ENCODE data around the gene STX1B.
"Not testable (repeated sequence)": the region's sequence is repeated elsewhere in the genome, so short reads cannot be mapped to it uniquely, and the experiment has no call there.

Gene STX1B

DNA sequence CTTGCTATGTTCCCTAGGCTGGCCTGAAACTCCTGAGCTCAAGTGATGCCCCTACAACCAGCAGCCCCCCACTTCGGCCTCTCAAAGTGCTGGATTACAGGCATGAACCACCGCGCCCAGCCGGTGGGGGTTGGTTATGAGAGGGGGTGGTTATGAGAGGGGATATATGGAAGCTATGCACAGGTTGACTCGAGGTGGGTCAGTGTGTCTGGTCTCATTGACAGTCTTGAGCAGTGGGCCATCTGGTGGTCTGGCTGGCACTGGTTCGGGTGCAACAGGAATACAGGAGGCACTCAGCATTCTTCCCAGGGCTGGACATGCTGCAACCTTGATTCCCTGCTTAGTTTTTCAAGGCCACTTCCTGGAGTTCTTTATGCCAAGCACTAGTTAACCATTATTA lies 5.6 kb upstream of the STX1B start:
- in situ Hi-C loops (cut with MboI; ENCODE audit: low sequenced_read_pairs), result no loop called here

GRCh38 chr16:31013292-31013691 lies 2.9 kb upstream of the STX1B start:
- in situ Hi-C loops (cut with MboI; ENCODE audit: low sequenced_read_pairs), result not testable (repeated sequence)

GRCh38 chr16:31011815-31012214 lies 1.4 kb upstream of the STX1B start:
- in situ Hi-C loops (cut with MboI; ENCODE audit: low sequenced_read_pairs), result not testable (repeated sequence)

DNA sequence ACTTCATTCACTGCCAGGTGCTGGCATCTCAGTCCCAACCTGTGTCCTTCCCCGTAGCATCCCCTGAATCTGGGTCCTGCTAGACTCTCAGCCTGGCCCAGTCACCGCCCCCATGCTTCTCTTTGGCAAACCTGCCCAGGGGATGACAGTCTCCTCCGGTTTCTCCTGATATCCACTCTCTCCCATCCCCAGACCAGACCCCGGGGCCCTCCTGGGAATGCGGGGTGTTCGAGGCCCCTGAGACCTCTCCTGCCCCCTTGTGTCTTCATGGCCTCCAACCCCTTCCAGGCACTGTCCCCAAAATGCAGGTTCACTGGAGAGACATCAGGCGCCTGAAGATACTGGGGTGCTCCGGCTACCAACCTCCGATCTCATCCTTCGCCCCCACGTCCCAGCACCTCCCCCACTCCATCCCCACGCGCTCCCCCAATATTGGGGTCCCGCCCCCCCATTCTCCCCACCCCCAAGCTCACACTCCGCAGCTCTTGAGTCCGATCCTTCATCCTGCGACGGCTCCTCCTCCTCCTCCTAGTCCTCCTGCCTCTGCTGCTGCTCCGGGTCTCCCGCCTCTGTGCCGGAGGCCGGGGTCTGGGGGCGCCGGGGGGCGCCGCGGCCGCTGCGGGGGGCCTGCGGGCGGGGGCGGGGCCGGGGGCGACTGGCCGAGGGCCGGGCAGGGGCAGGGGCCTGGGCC lies 399 bp downstream of the STX1B start:
- in situ Hi-C loops (cut with MboI; ENCODE audit: low sequenced_read_pairs), result no loop called here

GRCh38 chr16:31009120-31009519 lies 1.3 kb downstream of the STX1B start:
- in situ Hi-C loops (cut with MboI; ENCODE audit: low sequenced_read_pairs), result no loop called here

GRCh38 chr16:31008551-31008950 lies 1.9 kb downstream of the STX1B start:
- in situ Hi-C loops (cut with MboI; ENCODE audit: low sequenced_read_pairs), result no loop called here

GRCh38 chr16:31008149-31008548 lies 2.3 kb downstream of the STX1B start:
- in situ Hi-C loops (cut with MboI; ENCODE audit: low sequenced_read_pairs), result no loop called here

DNA sequence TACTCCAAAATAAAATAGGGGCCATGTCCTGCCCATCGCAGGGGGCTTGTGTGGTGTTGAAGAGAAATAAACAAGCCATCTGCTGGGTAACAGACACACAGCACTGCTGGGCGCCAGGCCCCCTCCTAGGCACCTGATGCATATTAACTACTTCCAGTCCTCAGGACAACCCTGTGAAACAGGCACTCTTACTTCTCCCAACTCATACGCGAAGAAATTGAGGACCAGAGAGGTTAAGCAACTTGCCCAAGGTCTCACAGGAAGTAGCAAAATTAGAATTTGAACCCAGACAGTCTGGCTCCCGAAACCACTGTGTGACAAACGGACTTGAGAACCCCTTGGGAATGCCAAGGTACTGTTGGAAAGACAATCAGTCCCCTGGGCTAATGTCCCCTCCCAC lies 2.8 kb downstream of the STX1B start:
- in situ Hi-C loops (cut with MboI; ENCODE audit: low sequenced_read_pairs), result no loop called here

- in situ Hi-C loops (cut with MboI; ENCODE audit: low sequenced_read_pairs), result no loop called here
These were observed 3.8 kb downstream of the STX1B start for GRCh38 chr16:31006589-31006988.

DNA sequence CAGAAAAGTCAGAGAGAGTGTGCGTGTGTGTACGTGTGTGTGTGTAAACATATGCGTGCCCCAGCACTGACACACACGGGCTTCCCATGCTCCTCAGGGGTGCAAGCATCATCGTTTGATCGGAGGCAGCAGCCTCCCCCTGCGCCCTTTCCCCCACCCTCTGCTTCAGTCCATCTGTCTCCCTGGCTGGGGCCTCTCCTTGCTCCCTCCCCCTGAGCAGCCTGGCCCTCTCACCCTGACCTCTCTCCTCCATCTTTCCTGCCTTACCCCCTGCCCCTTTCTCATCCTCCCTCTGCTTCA lies 4.4 kb downstream of the STX1B start:
- in situ Hi-C loops (cut with MboI; ENCODE audit: low sequenced_read_pairs), result no loop called here

DNA sequence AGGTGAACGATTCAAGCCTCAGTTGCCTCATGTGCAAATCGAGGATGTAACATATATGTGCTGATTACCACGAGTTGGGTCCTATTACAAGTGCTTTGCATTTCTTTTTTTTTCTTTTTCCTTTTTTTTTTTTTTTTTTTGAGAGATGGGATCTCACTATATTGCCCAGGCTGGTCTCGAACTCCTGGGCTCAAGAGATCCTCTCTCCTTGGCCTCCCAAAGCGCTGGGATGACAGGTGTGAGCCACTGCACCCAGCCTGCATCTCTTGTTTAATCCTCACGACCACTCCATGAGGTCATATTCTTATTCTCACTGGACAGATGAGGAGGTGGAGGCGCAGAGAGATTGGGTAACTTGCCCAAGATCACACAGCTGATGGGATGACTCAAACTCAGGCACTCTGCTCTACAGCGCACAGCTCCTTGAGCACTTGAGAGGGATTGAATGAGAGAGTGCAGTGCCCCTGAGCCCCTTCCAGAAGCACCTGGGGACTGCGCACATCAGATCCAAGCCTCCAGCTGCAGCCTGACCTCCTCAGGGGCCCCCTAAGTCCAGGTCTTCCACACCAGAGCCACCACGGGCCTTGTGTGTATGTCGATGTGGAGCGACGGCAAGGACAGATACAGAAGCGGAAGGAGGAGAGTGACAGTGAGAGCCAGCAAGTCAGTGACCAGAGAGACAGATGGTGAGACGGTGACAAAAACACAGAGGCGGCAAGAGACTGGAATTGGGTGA lies 4.9 kb downstream of the STX1B start:
- in situ Hi-C loops (cut with MboI; ENCODE audit: low sequenced_read_pairs), result no loop called here

DNA sequence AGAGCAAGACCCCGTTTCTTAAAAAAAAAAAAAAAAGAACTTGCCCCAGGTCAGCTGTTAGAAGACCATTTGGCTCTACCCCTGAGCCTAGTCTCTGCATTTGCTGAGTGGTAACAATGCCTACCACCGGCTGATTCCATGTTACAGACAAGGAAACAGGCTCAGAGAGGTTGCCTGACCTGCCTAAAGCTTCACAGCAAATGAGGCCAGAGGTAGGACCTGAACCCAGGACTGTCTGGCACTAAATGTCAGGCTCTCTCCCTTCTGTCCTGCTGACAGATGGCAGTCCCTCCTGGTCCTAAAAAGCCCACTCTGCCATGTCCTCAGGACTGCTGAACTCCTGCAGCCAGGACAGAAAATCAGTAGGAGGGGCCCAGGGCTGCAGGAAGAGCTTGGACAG lies 5.8 kb downstream of the STX1B start:
- in situ Hi-C loops (cut with MboI; ENCODE audit: low sequenced_read_pairs), result no loop called here

DNA sequence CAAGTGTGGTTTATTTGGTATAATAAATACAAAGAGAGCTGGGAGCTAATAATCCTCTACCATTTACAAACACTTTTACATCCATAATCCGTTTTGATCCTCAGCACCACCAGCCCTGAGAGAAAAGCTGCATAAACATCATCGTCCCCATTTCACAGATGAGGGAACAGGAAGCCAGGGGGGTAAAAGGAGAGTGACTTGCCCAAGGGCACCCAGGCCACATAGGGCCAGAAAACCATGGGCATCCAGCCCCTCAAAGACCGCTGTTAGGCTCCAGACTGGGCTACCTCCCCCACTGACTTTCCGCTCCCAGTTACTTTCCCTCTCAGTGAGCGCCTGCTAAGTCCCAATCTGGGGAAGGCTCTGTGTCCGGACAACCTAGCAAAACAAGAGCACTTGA lies 6.7 kb downstream of the STX1B start:
- in situ Hi-C loops (cut with MboI; ENCODE audit: low sequenced_read_pairs), result no loop called here

DNA sequence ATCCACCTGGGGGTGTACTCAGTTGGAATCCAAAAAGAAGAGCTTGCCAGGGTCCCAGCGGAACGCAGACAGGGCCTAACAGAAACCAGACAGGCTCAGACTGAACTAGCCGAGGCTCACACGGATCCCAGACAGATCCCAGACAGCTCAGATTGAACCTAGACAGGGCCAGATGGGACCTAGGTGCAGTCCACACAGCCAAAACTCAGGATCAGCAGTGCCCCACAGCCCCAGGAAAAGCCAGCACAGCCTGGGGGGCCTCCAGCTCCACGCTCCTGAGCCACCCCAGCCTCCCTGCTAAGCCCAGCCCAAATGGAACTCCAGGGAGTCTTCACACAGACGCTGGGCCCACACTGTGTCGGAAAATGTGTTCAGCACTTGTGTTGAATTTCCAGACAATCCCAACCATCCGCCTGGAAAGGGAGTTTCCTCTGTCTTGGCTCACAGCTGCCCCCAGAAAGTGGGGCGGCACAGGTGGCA lies 7.5 kb downstream of the STX1B start:
- in situ Hi-C loops (cut with MboI; ENCODE audit: low sequenced_read_pairs), result no loop called here

DNA sequence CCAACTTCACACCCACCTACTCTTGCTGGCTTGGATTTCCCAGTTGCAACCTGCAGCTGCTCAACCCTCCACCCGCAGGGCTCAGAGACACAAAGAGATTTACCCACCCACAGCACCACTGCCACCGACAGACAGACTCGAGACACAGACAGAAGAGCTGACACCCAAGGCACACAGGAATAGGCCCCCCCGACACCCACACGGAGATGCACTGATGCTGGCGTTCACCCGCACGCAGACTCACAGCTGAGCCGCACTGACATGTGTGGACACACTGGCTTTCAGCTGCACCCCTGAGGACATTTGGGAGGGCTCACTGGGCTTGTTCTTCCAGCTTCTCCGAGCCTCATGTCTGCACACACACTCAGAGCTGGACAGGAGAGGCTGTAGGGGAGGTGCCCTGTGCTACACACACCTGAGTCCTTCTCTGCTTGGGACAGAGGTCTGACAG lies 8.2 kb downstream of the STX1B start:
- in situ Hi-C loops (cut with MboI; ENCODE audit: low sequenced_read_pairs), result no loop called here

DNA sequence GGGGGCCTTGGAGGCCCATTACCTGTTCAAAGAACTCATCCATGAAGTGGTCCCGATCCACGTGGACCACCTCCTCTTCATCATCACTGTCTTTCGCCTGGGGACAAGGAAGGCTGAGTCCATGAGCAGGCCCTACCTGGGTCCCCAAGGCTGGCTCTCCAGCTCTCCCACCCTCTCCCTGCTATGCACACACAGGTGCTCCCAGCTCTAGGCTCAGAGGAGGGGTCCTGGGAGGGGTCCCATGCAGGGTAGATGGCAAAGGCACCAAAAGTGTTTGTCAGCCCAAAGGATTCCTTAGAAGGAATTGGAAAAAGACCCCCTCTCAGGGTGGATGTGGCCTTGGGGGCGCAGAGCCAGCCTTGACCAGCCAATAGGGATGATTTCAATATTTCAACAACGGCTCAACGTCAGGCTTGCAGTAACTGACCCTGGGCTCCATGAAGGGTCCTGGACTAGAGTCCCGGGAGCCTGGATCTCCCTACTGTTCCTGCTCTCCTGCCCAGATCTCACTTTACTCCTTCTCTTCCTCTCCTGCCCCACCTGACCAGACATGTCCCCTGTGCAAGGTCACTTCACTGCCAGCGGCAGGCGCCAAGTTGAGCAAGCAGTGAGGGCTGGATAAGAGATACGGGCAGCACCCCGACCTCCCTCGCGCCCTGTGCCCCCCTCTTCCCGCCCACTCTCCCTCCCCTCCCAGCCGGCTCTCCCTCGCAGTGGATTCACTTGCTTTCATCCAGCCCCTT lies 8.8 kb downstream of the STX1B start:
- in situ Hi-C loops (cut with MboI; ENCODE audit: low sequenced_read_pairs), result no loop called here

DNA sequence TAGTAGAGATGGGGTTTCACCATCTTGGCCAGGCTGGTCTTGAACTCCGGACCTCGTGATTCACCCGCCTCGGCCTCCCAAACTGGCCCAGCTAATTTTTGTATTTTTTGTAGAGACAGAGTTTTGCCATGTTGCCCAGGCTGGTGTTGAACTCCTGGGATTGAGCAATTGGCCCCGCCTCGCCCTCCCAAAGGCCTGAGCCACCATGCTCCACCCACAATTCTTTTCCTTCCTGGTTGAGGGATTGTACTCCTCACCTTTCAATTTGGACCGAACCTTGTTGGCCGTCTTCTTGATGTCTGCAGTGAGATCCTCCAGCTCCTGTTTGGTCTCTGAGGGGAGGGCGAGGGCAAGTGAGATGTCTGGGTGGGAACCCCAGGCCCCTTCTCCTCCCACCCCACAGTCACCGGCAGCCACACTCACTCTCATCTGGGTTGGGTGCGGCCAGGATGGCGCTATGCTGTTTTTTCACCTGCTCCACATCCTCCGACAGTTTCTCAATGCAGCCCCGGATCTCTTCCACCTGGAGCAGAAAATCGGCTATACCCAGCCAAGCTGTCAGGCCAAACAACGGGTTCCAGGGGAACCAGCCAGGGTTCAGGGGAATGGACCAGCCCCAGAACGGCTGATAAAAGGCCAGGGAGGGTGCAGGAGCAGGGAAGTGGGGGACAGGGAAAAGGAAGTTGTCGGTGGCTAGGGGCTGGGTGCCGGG lies 9.6 kb downstream of the STX1B start:
- in situ Hi-C loops (cut with MboI; ENCODE audit: low sequenced_read_pairs), result no loop called here

DNA sequence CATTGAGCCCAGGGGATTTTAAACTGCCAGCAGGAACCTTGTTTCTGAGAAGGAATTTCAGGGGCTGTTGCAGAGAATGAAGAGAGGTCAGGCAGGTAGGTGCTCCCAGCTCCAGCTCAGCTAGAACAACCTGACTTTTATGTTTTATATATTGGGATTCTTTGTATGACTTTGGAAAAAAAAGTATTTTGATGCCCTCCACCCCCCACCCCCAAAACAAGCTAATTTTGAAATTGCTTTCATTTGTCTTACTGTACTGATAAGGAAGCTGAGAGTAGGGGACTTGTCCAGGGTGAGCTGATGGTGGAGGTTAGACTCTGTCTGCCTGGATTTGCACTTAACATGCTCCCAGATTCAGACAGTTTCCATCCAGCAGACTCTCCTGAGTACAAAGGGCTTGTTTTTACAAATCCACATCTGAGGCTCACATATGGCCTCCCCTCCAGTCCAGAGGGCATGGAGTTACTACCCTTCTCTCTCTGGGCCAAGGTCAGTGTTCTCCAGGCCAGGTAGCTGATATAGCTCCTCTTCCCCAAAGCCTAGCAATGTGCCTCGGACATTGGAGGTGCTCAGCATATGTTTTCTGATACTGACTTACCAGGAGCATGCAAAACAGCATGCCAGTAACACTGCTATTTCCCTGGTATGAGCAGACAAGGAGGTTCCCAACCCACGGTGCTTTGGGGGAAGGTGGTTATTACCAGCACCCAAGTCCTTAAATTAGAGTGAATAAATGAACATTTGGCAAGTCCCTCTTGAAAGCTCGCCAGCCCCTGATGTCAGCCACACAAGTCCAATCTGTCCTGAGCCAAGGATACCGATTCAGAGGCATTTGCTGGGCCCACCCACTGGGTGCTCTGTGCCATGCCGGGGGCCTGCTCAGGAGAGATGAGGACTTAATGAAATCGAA lies 11.3 kb downstream of the STX1B start:
- in situ Hi-C loops (cut with MboI; ENCODE audit: low sequenced_read_pairs), result no loop called here

DNA sequence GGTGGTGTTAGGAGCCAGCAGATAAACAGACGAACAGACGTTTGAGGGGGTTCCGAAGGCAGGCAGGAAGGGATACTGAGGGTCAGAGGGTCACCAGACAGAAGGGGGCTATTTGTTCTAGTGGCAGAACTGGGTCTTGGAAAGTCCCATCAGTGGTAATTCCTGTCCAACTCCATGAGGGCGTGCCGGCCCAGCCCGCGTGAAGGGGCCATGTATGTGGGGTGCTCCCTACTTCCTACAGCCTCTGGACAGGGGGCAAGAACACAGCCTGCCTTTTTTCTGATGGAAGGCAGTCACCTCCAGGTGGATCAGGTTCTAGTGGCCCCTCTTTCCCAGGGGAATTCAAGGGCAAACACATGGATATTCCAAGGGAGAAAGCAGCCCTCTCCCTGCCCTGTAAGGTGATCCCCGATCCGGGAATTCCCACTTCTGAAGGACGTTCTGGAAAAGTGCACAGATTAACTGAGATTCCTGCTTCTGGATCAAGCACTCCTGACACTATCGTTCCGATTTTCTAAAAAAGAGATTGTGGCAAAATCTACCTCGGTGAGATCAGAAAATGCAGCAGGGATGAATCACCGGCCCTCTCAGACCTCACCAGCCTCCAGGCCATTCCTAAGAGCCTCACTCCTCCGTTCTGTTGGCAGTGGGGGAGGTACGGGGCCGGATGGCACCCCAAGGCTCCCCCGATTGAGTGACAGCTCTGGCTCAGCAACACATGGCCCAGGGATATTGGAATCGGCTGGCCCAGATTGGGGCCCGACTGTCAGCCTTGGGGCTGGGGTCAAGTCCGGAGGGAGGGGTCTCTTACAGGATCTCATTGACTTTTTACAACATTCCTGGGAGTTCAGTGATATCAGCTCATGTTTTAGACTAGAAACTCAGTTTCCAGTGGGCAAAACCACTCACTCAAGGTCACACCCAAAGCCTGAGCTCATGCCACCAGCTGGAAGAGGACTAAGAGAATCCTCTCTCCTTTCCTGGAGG lies 12.4 kb downstream of the STX1B start:
- in situ Hi-C loops (cut with MboI; ENCODE audit: low sequenced_read_pairs), result no loop called here
